Measurements from ENCODE around the gene SCAF11. TPM values are rescaled to one million over a fixed set of nuclear protein-coding genes. Genes with fewer than 3 reads are reported as not detected.

The SCAF11 gene
- total RNA-seq, 1 experiment from 2014 or later = 79.8 TPM

- no peaks in the 10 kb centered on the region for H4K20me1 ChIP-seq (ENCODE audit: insufficient read depth)
- intact Hi-C loops (cut with micrococcal nuclease) = no loop called here
- no peaks in the 10 kb centered on the region for H3K27me3 ChIP-seq (ENCODE audit: insufficient read depth, low read length)
- no peaks in the 10 kb centered on the region for H3K9me2 ChIP-seq (ENCODE audit: insufficient read depth)
- RAD21 ChIA-PET (ENCODE audit: low non-redundant PET in 1 of 2, low total read pairs in 2 of 2, uncharacterized antibody in 2 of 2, unreplicated experiment in 2 of 2) = no interaction called here
- no TSS peak for BruUV-seq (replicated peaks)
- no peaks in the 10 kb centered on the region; the same call in 1 of the 2 replicates for H3K79me2 ChIP-seq (ENCODE audit: insufficient read depth, low read length)
- H2AFZ ChIP-seq (ENCODE audit: low read depth, low read length, poor library complexity, severe bottlenecking) = no peak overlapping the region
- TF ChIP-seq ZFX (IDR thresholded peaks at IDR 0.05) (no peak), ZNF274 (IDR thresholded peaks at IDR 0.05; ENCODE audit: low read depth, low read length) (no peak), SRF (IDR thresholded peaks at IDR 0.05; ENCODE audit: low read depth) (no peak), ZBTB33 (IDR thresholded peaks at IDR 0.05; ENCODE audit: extremely low read depth, insufficient replicate concordance, low read length) (no peak), ELF1 (IDR thresholded peaks at IDR 0.05; ENCODE audit: borderline replicate concordance, low read depth) (no peak), EGR1 (IDR thresholded peaks at IDR 0.05; ENCODE audit: low read depth) (no peak), JUND (IDR thresholded peaks at IDR 0.05) (no peak), SP1 (IDR thresholded peaks at IDR 0.05; ENCODE audit: low read depth) (no peak), CTCF (IDR thresholded peaks at IDR 0.05 in 2 of 3, conservative IDR thresholded peaks at IDR 0.05 in 1 of 3; ENCODE audit: borderline replicate concordance in 1 of 3, insufficient read depth in 1 of 3, low read depth in 2 of 3, low read length in 2 of 3) (no peak), EZH2phosphoT487 (IDR thresholded peaks at IDR 0.05; ENCODE audit: borderline replicate concordance) (no peak), TCF7L2 (IDR thresholded peaks at IDR 0.05; ENCODE audit: borderline replicate concordance, extremely low read depth, insufficient read depth, insufficient read length) (no peak), POLR2A (IDR thresholded peaks at IDR 0.05; ENCODE audit: borderline replicate concordance, extremely low read depth, insufficient read depth, insufficient read length) (no peak), EZH2 (IDR thresholded peaks at IDR 0.05) (no peak), SIN3A (IDR thresholded peaks at IDR 0.05; ENCODE audit: low read depth) (no peak), POLR2AphosphoS5 (IDR thresholded peaks at IDR 0.05; ENCODE audit: low read depth, low read length) (no peak), YY1 (IDR thresholded peaks at IDR 0.05; ENCODE audit: extremely low read depth, insufficient replicate concordance, low read depth, low read length) (no peak), FOSL1 (IDR thresholded peaks at IDR 0.05; ENCODE audit: low read depth) (no peak), CBX3 (IDR thresholded peaks at IDR 0.05; ENCODE audit: low read depth) (no peak), RAD21 (IDR thresholded peaks at IDR 0.05; ENCODE audit: low read depth) (no peak)
- H3K36me3 ChIP-seq (ENCODE audit: control insufficient read depth in 1 of 2, insufficient read depth in 2 of 2, low read length in 2 of 2) = 0 out of 4 replicates have a peak, but pooled peaks cover 2 to 9% of the 10 kb centered on the region in 2 experiments
- no peak overlapping the region for H3K9ac ChIP-seq (ENCODE audit: low read length)
- H3K4me2 ChIP-seq (ENCODE audit: low read length) = no peak overlapping the region
- DNase-seq (ENCODE audit: low read depth, low spot score) (no peak), ATAC-seq (no peak)
- no peaks in the 10 kb centered on the region for H3K4me1 ChIP-seq (ENCODE audit: control insufficient read depth in 1 of 2, insufficient read depth in 2 of 2, low read length in 2 of 2)
- H3K4me3 ChIP-seq (replicated peaks in 1 of 2; ENCODE audit: low read depth in 1 of 2, low read length in 2 of 2) = no peak overlapping the region
- CTCF ChIA-PET = no interaction called here
- no peaks in the 10 kb centered on the region for H3K9me3 ChIP-seq (ENCODE audit: control insufficient read depth in 1 of 2, insufficient read depth in 1 of 2, low read depth in 1 of 2, low read length in 2 of 2)
- POLR2A ChIA-PET = no interaction called here
- no peak overlapping the region for H3K27ac ChIP-seq (ENCODE audit: low read depth, low read length)
Observed at GRCh38 chr12:45872446-45872845, 117.9 kb downstream of the SCAF11 start.

All from HCT116 (cell line).